ENCODE data around the gene PEX14.

The PEX14 gene

GRCh38 chr1:10635992-10636391 lies 161.2 kb downstream of the PEX14 start:
- DNase-seq, result no peak

DNA sequence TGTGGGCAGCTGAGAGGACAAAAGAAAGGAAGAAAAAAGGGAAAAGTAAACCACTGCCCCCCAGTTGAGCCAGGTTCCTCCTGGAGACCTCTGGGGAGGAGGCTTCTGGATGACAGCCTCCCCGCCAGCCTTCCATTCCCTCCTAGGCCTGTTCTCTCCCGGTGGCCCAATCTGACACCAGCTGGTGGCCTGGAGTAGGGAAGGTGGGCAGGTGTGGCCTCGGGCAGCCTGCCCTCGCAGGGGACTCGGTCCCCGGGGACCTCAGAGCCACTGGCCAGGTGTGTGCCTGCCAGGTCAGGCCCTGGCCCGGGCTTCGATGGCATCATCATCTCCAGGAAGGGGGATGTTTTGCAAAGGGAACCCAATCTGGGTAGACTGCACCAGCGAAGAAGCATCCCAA lies 162.7 kb downstream of the PEX14 start:
- no peak for DNase-seq

DNA sequence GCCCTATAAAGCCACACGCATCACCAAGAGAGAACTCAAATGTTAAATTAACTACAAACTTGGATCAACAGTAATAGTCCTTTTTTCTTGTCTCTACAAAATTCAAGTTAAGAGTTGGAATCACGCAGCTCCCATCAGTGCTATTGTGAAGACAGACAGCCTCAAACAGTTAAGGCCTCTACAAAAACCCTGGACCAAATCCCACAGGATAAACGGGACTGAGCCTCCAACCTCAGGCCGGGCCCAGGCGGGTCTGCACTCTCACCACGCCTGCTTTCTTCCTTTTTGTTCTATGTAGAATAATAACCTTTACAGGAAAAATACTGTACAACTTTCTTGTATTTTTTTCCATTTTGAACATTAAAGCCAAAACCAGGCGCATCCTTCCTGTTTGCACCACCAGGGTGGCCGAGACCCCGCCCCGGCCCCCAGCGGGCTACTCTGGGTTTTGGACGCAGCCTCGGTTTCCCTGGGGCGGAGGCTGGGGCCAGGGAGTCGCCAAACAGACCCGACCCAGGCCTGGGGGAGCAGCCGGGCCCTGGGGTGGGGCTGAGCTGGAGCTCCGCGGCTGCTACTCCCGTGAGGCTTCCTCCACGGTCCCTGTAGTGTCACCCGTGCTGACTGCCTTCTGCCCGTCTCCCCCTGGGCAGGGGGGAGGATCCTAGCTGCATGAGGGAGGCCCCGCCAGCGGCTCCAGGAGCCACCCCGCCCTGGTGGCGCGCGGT lies 163.2 kb downstream of the PEX14 start:
- no peak for DNase-seq

DNA sequence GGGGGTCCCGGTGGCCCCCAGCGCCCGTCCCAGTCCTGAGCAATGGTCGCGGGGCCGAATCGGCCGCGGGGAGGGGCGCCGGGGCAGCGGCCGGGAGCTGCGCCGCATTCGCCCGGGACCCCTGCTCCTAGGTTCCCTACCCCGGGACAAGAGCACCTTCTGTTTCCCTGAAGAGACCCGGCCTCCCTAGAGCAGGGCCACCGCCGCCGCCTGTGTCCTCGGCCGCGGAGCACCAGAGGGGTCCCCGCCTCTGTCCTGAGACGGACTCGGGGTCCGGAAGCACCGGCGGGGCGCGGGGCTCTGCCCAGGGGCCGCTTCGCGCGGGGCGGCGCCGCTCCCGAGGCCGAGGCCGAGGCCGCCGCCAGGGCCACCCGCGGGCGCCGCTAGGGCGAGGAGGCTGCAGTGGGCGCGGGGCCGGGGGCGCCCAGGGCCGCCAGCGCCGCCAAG lies 163.8 kb downstream of the PEX14 start:
- DNase-seq, result no peak

DNA sequence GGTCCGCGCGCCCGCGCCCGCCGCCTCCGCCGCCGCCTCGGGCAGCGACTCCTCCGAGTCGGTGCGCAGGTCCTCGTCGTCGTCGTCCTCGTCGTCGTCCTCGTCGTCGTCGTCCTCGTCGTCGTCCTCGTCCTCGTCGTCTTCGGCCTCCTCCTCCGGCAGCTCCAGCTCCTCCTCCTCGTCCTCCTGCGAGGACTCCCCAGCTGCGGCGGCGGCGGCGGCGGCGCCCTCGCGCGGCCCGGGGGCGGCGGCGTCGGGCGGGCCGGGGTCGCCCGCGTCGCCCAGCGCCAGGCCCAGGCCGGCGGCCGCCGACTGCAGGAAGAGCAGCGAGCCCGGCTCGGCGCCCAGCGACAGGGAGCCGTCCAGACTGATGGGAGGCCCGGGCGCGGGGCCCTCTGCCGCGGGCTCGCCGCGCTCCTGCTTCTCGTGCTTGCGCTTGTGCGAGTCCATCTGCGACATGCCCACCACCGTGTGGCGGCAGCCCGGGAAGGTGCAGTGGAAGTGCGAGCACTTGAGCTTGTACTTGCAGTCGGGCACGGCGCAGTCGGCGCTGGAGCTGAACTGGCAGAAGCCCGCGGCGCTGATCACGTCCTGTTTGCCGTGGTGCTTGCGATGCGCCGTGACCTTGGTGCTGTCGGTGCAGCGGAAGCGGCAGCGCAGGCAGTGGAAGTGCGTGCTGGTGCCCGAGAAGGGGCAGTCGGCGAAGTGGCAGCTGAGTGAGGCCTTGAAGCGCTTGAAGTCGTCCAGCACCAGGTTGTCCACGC lies 164.4 kb downstream of the PEX14 start:
- no peak for DNase-seq

DNA sequence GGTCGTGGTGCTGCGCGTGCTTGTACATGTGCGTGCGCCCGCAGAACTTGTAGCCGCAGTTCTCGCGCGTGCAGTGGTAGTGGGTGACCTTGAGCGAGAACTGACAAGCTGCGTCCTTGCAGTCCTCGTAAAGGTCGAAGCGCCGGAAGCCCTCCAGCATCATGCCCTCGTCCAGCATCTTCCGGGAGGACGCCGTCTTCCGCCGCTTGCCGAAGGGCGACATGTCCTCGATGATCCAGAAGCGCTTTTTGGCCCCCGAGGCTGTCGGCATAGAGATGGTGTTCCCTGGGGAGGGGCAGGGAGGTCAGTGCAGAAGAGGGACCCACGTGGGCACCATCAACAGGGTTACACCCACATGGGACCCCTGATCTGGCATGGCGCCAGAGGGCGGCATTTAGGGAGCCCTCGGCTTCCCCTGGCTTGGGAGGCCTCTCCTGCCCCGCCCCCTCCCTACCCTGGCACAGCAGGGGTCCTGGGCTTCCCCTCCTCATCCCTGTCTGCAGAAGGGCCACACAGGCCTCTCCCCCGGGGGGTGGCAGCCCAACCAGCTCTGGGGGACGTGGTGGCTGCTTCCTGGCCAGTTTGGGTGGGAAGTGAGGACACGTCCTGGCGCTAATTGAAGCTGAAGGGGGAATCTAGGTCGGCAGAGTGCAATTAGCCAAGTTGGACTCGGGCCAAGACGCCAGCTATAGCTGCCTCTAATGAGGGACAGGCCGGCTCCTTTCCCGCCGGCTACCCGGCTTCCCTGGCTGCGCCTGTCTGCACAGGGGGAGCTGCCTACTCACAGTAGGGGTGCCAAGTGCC lies 165.2 kb downstream of the PEX14 start:
- no peak for DNase-seq

DNA sequence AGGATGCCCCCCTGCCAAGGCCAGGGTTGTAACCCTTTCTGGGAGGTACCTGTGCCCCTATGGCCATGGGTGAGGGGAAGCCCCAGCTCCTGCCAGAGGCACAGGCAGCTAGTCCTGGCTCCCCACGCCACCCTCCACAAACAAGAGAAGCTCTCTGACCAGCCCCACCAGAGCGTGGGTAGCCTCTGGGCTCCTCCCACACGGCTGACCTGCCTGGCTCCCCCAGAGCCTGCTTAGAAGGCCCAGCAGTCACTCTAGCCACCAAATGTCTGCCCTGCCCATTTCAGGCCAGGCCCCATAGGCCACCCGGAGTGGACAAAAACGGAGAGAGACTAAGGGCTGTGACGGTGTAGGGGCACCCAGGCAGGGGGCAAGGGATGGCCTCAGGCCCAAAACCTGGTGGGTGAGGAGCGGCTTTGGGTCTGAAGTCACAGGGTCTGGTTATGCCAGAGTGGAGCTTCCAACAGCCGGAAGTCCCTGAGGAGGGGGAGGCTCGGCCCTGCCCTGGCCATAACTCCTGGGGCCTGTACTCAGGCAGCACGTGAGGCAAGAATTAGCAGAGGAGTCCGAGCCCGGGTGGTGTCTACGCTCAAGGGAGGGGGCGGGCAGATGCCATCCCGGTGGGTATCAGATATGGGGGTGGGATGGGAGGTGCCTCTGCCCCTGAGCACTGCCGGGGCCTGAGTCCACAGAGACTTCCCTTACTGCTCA lies 166.2 kb downstream of the PEX14 start:
- no peak for DNase-seq

DNA sequence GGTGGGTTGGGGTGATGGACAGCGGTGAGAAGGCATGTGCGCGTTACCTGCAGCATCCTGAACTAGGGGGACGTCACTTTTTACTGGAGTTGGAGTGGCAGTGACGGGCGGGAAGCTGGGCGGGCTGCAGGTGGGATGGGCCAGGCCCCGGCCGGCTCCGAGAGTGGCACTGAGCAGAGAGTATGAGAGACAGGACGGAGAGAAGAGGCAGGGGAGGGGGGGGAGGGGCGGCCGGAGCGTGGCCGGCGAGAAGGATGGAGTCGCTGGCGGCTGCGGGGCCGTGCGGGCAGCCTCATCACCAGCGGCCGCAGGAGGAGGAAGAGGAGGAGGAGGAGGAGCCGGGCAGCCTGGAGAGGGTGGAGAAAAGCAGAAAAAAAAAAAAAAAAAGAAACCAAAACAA lies 167.2 kb downstream of the PEX14 start:
- no peak for DNase-seq

DNA sequence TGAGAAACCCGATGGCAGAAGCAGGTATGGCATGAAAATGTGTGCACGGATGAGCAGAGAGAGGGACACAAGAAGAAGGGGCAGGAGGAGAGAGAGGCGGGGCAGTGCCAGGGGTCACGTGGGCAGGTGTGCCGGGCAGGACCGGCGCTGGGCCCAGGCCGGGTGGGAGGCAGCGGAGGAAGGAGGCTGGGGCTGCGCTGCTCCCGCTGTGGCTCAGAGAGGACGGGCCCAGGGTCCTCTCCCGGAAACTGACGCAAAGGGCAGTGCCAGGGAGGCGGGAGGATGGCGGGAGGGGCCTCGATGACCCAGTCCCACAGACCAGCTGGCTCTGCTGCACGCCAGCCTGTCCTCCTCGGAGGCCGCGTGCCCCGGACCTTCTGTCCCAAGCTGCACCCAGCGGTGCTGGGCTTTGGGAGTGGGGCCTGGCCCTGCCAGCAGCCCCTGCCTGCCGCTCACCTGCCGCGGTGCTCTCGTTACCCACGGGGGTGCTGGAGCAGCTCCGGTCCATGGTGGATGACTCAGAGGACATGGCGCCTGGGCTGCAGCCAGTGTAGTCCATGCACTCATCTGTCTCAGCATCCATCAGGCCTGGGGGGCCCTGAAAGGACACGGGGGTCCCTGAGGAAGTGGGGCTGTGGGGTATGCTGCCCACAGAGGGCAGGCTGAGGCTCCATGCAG lies 167.8 kb downstream of the PEX14 start:
- DNase-seq, result no peak

- DNase-seq, result no peak
Observed at GRCh38 chr1:10643607-10644306, 169.0 kb downstream of the PEX14 start.

GRCh38 chr1:10644307-10645128 lies 169.8 kb downstream of the PEX14 start:
- DNase-seq, result no peak

DNA sequence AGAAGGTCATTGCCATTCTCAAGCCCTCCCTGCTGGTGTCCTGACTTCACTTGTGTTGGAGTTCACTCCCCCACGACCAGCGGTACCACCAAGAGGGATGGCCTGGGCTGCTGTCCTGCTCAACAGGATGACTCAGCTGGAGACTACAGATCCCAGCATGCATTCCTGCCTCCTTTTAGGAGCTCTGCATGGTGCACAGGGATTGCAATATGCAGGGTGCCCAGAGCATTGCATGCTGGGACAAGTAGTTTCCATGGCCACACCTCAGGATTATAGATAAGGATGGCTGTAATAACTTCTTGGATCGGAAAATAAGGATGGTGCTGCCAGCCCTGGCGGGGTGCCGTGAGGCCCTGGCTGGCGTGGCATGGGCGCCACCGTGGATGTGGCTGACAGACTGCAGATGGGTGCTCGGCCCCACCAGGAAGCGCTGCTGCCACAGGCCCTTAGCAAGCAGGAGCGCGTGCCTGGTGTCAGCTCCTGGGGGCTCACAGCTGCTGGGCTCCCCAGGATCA lies 171.7 kb downstream of the PEX14 start:
- no peak for DNase-seq

DNA sequence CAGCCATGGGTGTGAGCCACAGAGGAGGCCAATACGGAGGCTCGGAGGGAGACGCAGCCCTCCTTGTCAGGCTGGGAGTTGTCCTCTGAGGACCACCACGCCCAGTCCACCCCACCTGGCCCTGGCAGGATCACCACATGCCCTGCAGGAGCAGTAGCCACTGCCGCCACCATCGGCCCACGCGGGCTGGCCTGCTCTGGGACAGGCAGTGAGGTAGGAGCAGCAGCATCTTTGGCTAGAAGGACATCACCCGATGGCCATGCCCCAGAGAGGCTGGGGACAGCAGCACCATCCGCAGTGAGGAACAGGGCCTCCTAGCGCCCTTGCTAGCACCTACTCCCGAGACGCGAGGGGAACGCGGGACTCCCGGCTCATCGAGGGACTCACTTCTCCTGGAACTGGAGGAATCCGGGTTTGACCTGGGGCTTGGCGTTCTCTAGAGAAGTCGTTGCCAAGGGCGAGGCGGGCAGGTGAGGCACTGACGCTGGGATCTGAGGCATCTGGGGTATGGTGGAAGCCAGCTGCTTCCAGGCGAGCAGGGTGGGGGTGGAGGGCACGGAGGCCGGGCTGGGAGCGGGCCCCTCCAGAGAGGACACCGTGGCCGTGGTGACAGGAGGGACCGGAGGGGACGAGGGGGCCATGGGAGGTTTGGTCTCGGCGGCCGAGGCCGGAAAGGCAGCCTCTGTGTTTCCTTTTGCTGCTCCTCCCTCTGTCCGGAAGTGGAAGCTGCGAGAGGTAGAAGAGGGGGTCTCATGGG lies 172.8 kb downstream of the PEX14 start:
- no peak for DNase-seq

DNA sequence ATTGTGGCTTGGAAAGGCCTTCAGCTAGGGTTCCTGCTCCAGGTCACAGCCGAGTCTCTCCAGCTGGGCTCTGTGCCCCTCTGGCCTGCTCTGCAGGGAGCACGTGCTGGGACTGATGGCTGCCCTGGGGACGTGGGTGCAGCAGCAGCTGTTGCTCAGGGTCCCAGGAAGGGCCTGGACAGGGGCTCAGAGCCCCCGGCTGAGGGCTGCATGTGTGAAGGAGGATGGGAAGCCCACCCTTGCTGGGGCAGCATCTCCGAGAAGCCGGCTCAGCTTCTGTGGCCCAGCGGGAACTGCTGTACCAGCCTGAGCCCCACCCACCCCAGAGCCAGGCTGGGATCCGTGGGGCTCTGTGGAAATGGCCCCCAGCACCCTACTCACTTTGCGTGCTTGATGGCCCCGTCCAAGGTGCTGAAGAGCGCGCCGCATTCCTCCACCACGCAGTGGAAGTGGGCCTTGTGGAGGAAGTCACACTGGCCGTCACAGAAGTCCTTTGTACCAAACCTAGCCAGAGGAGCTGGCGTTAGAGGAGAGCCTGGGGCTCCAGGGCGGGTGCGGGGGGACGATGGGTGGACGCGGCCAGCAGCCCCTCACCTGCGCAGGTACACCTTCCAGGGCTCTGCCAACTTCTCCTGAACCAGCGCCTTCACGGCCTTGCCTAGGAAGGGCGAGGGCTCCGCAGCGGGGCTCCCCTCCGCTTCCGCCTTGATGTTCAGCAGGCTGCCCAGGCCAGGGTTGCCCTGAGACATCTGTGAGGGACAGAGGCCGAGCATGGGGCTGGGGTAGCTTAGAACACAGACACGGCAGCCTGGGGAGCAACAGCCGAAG lies 174.2 kb downstream of the PEX14 start:
- DNase-seq, result no peak

- no peak for DNase-seq
Observed at GRCh38 chr1:10649517-10650201, 174.9 kb downstream of the PEX14 start.

- DNase-seq, result no peak
Observed at GRCh38 chr1:10650556-10651388, 176.0 kb downstream of the PEX14 start.

- DNase-seq, result no peak
Observed at GRCh38 chr1:10651389-10651766, 176.6 kb downstream of the PEX14 start.

All from right forelimb (tissue), 1 donor.